Esophagus (tissue), 2 donors: ENCODE measurements around the gene FAM168A. TPM values are rescaled to one million over a fixed set of nuclear protein-coding genes. Genes with fewer than 3 reads are reported as not detected.

Source experiments
- H3K27ac ChIP-seq, 2 donors: one replicate each; pipeline ENCODE4 v1.5.1; 2013; ENCODE audit warnings: low read depth in 2 of 2, mild to moderate bottlenecking in 2 of 2, inconsistent platforms in 1 of 2, low read length in 1 of 2, moderate library complexity in 1 of 2
- H3K27me3 ChIP-seq, 2 donors: one replicate each; pipeline ENCODE4 v1.6.1; 2013; ENCODE audit warnings: low read length in 2 of 2, control low read depth in 1 of 2, mild to moderate bottlenecking in 1 of 2; ENCODE audit not compliant: insufficient read depth in 2 of 2, control insufficient read depth in 1 of 2
- H3K36me3 ChIP-seq, 2 donors: one replicate each; pipeline ENCODE4 v1.6.1; 2013; ENCODE audit warnings: low read length in 1 of 2; ENCODE audit not compliant: control insufficient read depth in 2 of 2, insufficient read depth in 2 of 2
- H3K4me1 ChIP-seq, 2 donors: one replicate each; pipeline ENCODE4 v1.6.1; 2013; ENCODE audit warnings: low read length in 1 of 2; ENCODE audit not compliant: control insufficient read depth in 2 of 2, insufficient read depth in 2 of 2
- H3K4me3 ChIP-seq, 2 donors: one replicate each; pipeline ENCODE4 v1.5.1; 2013; ENCODE audit warnings: low read length in 2 of 2, mild to moderate bottlenecking in 2 of 2, low read depth in 1 of 2, moderate library complexity in 1 of 2
- H3K9me3 ChIP-seq, 2 donors: one replicate each; pipeline ENCODE4 v1.6.1; 2013; ENCODE audit warnings: mild to moderate bottlenecking in 2 of 2, low read depth in 1 of 2, low read length in 1 of 2, moderate library complexity in 1 of 2; ENCODE audit not compliant: control insufficient read depth in 2 of 2, insufficient read depth in 1 of 2
- WGBS, 2 donors: extraction: QIAGEN DNeasy Blood & Tissue Kit; methylation state at CpG; one replicate each; pipeline ENCODE4 v1.1.7; 2013; 5-methylcytosine and 5-hydroxymethylcytosine counted together
- polyA plus RNA-seq, 2 donors: library from polyadenylated mRNA; stranded (reverse); fragments of 200-250 nt; gene quantifications; one replicate each; pipeline ENCODE4 v1.2.3, GENCODE V29; 2013
- donor health status: healthy with polysubstance abuse.
- donor health status: Bipolar disorder and iron deficiency.

FAM168A gene
- polyA plus RNA-seq, 2 donors: 4.0 TPM

GRCh38 chr11:73398721-73399120 is 199.2 kb downstream of the FAM168A start:
- Histone ChIP-seq H3K27ac (no peak overlapping the region), H3K9me3 (no peaks in the 10 kb centered on the region), H3K36me3 (peaks cover 0 to 9% of the 10 kb centered on the region in 2 donors), H3K4me3 (no peak overlapping the region), H3K4me1 (no peaks in the 10 kb centered on the region), H3K27me3 (no peaks in the 10 kb centered on the region)
- WGBS, 2 donors: 98 to 100% methylated on average over 2 of the region's 2 CpGs

GRCh38 chr11:73398132-73398526 is 199.8 kb downstream of the FAM168A start:
- WGBS, 2 donors: 78 to 82% methylated on average over 5 of the region's 5 CpGs
- Histone ChIP-seq H3K4me1 (no peaks in the 10 kb centered on the region), H3K27me3 (no peaks in the 10 kb centered on the region)

GRCh38 chr11:73397468-73398131 is 200.3 kb downstream of the FAM168A start:
- Histone ChIP-seq H3K4me1 (no peaks in the 10 kb centered on the region), H3K27me3 (no peaks in the 10 kb centered on the region), H3K36me3 (peaks cover 0 to 9% of the 10 kb centered on the region in 2 donors), H3K9me3 (no peaks in the 10 kb centered on the region), H3K27ac (no peak overlapping the region), H3K4me3 (no peak overlapping the region)
- 80 to 88% methylated on average over 8 of the region's 8 CpGs for WGBS, 2 donors

More at GRCh38 chr11:73398132-73398526, 199.8 kb downstream of the FAM168A start:
- H3K9me3 ChIP-seq: no peaks in the 10 kb centered on the region
- H3K4me3 ChIP-seq: no peak overlapping the region
- H3K27ac ChIP-seq: no peak overlapping the region
- peaks cover 0 to 9% of the 10 kb centered on the region in 2 donors for H3K36me3 ChIP-seq

GRCh38 chr11:73396985-73397384 is 200.9 kb downstream of the FAM168A start:
- H3K27ac ChIP-seq: no peak overlapping the region
- H3K4me1 ChIP-seq: no peaks in the 10 kb centered on the region
- H3K36me3 ChIP-seq: peaks cover 0 to 13% of the 10 kb centered on the region in 2 donors
- WGBS, 2 donors: 76 to 83% methylated on average over 7 of the region's 7 CpGs
- H3K27me3 ChIP-seq: no peaks in the 10 kb centered on the region
- H3K4me3 ChIP-seq: no peak overlapping the region
- no peaks in the 10 kb centered on the region for H3K9me3 ChIP-seq

- Histone ChIP-seq H3K27me3 (no peaks in the 10 kb centered on the region), H3K27ac (no peak overlapping the region), H3K4me1 (no peaks in the 10 kb centered on the region), H3K4me3 (no peak overlapping the region), H3K36me3 (peaks cover 0 to 13% of the 10 kb centered on the region in 2 donors), H3K9me3 (no peaks in the 10 kb centered on the region)
- 67 to 70% methylated on average over 6 of the region's 6 CpGs for WGBS, 2 donors
These were observed 201.5 kb downstream of the FAM168A start for GRCh38 chr11:73396251-73396930.

GRCh38 chr11:73395297-73396208 is 202.4 kb downstream of the FAM168A start:
- Histone ChIP-seq H3K9me3 (no peaks in the 10 kb centered on the region), H3K4me3 (no peak overlapping the region), H3K36me3 (peaks cover 0 to 13% of the 10 kb centered on the region in 2 donors), H3K27ac (no peak overlapping the region), H3K4me1 (no peaks in the 10 kb centered on the region), H3K27me3 (no peaks in the 10 kb centered on the region)
- 77 to 86% methylated on average over 22 of the region's 22 CpGs for WGBS, 2 donors

GRCh38 chr11:73394416-73395296 is 203.3 kb downstream of the FAM168A start:
- WGBS, 2 donors: 90 to 91% methylated on average over 30 to 34 of the region's 34 CpGs
- H3K4me1 ChIP-seq: no peaks in the 10 kb centered on the region
- no peak overlapping the region for H3K27ac ChIP-seq
- no peaks in the 10 kb centered on the region for H3K27me3 ChIP-seq
- H3K9me3 ChIP-seq: no peaks in the 10 kb centered on the region
- H3K36me3 ChIP-seq: peaks cover under 1 to 13% of the 10 kb centered on the region in 2 donors
- no peak overlapping the region for H3K4me3 ChIP-seq

GRCh38 chr11:73393479-73394415 is 204.2 kb downstream of the FAM168A start:
- H3K4me3 ChIP-seq: no peak overlapping the region
- WGBS, 2 donors: 73 to 78% methylated on average over 15 to 16 of the region's 16 CpGs
- no peak overlapping the region for H3K27ac ChIP-seq
- H3K9me3 ChIP-seq: no peaks in the 10 kb centered on the region
- peaks cover 2 to 13% of the 10 kb centered on the region in 2 donors for H3K36me3 ChIP-seq
- peaks cover 2 to 7% of the 10 kb centered on the region in 2 donors for H3K4me1 ChIP-seq
- H3K27me3 ChIP-seq: no peaks in the 10 kb centered on the region
